Umbilical cord (tissue), 2 donors: Measurements from ENCODE around the gene B3GAT3. TPM values are rescaled to one million over a fixed set of nuclear protein-coding genes. Genes with fewer than 3 reads are reported as not detected.
A peak's percentile ranks its signal among the peaks of the same experiment; 100 is the strongest.
"Not testable (repeated sequence)": the region's sequence is repeated elsewhere in the genome, so short reads cannot be mapped to it uniquely, and the experiment has no call there.

Experiments
- DNase-seq: peaks from one replicate; pipeline ENCODE4 v3.0.0-alpha.2; 2015; ENCODE audit warnings: low spot score
- total RNA-seq: library from RNA; depleted of rRNA; stranded (reverse); fragments of >200 nt; gene quantifications from one replicate; pipeline ENCODE4 v1.2.3, GENCODE V29; 2014; ENCODE audit warnings: low replicate concordance; ENCODE audit not compliant: insufficient read depth

B3GAT3 gene
- total RNA-seq, 1 donor from 2014 or later: 7.9 TPM

DNA sequence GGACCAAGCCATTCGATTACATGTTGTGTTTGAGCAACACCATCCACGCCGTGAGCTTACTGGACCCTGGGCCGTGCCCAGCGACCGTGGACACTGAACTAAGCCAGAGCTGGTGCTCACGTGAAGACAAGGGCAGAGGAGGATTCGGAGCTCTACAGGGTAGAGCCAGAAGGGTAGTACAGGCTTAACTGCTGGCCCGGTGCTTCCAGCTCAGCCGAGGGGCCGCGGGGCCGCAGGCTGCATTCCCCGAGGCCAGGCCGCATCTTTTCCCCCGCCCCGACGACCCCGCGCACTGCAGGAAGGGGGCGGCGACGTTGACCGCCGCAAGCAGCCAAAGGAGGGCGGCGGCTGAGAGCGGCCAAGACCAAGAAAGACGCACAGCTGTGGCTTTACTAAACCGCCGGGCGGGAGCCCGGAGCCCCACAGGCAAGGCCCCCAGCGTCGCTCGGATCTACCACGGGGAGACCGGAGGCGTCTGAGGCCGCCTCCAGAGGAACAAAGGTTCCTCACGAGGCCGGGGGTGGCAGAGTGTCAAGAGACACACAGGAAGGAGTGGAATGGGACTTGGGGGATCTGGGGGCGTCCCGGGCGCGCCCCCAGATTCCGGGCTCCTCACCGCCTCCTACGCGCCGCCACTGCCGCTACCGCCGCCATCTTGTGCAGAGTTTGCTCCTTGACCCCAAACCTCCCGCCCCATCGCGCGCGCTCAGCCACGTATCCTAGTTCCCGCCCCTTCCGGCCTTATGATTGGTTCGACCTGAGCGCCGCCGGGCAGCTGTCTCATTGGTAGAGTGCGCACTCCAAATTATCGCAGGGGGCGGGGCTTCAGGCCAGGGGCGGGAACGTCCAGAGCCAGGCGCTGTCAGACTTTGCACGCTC, 24.4 kb upstream of the B3GAT3 start, which contains the start of gene GANAB:
GANAB (minus strand) TSS at position 668 of the 879 bp plus-strand sequence; CDS start at position 654, 14 bp downstream.
- peak; percentile 99 for DNase-seq

DNA sequence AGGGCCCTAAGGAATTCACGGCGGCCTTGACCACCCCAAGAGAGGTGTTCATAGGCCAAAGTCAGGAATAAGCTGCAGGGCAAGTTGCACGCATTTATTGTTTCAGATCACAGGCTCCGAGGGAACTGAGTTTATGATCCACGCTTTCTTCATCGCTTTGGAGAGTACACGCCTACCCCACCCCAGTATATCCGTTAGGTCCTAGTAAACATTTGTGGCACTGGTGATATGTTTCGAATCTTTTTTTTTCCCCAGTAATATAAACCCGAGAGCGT, 23.8 kb upstream of the B3GAT3 start:
- no peak for DNase-seq

DNA sequence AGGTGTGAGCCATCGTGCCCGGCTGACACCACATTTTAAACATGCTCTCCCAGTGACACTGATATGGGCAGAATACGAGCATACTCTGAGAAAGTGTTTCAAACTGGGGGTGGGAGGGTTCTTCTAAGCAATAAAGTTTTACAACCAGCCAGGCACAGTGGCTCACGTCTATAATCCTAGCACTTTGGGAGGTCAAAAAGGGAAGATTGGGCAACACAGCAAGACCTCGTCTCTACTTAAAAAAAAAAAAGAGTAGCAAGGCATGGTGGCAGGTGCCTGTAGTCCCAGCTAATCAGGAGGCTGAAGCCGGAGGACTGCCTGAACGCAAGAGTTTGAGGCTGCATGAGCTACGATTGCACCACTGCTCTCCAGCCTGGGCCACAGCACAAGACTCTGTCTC, 22.4 kb upstream of the B3GAT3 start:
- no peak for DNase-seq

DNA sequence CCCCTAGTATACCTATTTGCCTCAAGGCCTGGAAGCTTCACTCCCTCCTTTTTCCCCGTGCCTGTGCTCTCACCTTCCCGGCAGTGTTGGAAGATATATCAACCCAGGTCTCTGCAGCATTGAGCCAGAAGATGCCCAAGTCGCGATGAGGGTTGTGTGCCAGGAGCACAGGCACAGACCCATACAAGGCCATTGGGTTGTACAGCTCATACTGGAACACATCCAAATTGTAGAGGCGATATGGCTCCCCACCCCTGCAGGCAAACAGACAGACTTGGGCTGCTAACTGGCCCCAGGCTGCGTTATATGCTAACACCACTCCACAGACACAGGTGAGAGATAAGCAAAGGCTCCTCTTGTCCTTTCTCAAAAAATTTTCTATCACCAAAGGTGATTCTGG, 10.7 kb upstream of the B3GAT3 start:
- no peak for DNase-seq

DNA sequence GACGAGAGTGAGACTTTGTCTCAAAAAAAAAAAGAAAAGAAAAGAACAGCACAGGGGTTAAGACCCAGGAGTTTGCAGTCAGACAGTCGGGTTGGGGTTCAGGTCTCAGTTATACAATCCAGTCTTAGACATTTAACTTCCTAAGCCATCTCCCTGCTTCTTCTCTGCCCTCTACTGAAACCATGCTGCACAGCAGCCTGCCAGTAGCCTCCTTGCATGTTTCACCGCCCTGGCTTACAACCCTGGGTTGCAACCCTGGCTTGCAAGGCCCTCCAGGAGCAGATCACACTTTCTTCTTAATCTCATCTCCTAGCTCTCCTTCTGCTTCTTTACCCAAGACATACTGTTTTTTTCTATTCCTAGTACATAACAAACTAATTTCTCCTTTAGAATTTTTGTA, 5.9 kb upstream of the B3GAT3 start:
- DNase-seq: no peak

DNA sequence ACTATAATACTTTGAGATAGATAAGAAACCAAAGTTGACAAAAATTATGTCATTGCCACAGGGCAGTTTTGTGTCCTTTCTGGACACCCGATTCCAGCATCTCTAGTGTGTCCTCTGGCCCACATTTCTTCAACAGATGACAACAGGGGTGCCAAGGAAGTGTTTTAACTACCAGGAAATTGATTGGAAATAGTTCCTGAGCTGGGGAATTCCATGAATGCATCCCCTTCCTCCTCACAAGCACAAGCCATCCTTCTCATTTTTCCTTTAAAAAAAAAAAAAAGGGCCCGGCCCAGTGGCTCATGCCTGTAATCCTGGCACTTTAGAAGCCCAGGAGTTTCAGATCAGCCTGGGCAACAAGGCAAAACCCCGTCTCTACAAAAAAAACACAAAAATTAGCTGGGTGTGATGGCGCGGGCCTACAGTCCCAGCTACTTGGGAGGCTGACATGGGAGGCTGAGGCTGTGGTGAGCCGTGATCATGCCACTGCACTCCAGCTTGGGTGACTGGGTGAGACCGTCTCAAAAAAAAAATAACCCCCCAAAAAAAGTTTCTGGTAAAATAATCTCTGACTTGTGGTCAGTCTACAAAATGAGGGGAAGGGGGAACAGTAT, 797 bp upstream of the B3GAT3 start:
- DNase-seq: no peak

DNA sequence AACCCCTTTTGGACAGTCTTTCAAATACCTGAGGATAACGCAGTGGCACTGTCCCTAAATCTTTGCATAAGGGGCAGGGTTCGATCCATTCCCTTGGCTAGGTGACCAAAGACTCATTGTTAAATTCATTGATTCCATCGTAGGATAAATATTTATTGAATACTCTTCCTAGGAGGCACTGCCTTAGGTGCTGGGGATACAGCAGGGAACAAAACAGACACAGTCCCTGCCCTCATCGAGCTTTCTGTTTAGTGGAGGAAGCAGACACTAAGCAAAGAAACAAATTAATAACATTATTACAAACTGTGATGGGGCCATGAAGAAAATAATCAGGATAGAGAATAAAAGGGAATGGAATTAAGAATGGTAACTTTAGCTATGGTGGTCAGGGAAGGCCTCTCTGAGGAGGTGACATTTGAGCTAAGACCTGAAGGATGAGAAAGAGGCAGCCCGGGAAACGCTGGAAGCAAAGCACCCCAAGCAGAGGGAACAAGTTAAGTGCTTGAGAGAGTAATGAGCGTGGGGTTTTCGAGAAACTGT, 689 bp downstream of the B3GAT3 start:
- DNase-seq: no peak

DNA sequence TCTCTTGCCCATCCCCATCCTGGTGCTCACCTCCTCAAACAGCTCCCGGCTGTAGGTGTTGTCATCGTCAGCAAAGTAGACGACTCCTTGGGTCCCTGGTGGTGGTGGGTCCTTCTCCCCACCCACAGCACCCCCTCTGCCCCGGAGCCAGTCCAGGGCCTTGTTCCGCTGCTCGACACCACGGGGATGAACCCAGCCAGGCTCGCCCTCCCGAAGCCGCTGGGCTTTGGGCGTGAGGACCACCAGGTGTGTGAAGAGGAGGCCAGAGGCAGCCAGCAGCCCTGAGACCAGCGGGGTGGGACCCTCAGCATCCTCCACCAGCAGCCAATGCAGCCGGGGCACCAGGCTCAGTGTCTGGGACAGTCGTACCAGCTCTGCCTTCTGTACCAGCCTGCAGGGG, 4.8 kb downstream of the B3GAT3 start:
- DNase-seq: not testable (repeated sequence)

DNA sequence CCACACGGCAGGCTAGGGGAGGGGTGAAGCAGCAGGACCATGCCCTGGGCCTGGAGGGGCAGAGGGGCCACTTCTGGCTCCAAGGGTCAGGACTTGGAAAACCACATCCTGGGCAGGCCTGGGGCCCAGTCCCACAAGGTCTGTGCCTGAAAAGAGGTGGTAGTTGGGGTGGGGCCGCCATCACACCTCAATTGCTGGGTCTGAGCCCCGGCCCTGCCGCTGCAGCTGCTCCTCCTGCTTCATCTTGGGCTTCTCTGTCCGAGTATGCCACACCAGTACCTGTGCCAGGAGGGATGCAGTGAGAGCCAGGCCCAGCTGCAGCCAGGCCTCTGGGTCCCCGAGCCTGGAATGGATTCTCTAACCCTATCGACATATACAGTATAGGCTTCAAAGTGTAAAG, 6.3 kb downstream of the B3GAT3 start:
- DNase-seq: no peak

DNA sequence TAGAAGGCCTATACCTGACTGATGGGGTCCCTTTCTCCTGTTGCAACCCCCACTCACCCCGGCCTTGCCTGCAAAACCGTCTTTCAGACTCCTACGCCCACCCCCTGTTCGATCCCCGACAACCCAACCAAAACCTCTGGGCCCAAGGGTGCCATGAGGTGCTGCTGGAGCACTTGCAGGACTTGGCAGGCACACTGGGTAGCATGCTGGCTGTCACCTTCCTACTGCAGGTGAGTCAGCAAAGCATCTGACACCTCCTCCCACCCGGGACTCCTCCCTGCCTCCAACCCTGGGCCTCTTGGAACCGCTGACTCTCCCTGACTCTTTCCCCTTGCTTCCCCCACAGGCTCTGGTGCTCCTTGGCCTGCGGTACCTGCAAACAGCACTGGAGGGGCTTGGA, 7.5 kb downstream of the B3GAT3 start:
- DNase-seq: no peak

DNA sequence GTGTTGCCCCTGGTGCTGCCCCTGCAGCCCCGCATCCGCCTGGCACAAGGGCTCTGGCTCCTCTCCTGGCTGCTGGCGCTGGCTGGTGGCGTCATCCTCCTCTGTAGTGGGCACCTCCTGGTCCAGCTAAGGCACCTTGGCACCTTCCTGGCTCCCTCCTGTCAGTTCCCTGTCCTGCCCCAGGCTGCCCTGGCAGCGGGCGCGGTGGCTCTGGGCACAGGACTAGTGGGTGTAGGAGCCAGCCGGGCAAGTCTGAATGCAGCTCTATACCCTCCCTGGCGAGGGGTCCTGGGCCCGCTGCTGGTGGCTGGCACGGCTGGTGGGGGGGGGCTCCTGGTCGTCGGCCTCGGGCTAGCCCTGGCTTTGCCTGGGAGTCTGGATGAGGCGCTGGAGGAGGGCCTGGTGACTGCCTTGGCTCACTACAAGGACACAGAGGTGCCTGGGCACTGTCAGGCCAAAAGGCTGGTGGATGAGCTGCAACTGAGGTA, 8.5 kb downstream of the B3GAT3 start:
- no peak for DNase-seq

DNA sequence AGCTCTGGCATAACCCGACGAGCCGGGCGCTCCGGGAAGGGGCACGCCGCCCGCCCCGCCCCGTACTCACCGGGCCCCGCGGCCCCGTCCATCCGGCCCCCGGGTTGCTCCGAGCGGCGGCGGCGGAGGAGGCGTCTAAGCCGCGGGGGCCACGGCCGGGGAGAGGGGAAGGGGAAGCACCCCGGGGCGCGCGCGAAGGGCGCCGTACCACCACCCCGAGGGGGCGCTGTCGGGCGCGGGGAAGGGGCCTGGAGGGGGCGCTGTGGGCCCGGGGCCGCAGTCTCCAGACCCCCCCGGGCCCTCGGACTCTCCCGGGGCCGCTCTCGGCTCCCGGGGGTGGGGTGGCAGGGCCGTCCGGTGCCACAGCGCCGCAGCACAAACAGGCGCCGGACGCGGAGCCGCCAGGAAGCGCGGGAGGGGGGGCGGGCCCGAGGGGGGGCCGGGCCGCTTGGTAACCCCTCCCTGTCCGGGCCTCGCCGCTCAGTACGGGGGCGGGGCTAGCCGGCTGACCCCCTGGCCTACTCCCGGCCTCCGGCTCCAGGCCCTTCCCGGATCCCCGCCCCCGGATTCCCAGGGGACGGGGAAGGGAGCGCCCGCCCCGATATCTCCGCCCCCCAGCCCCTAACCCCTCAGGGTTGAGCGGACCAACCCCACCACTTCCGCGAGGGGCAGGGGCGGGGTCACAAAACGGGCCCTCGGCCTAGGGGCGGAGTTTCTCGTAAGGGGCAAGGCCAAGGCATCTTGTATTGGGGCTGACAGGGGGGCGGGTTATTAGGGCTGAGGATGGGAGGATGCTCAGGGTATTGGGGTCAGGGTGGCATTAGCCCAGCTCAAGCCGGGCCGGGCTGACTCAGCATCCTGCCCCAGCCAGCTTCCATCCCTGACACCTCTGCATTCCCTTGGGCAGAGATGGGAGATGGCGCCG, 9.2 kb downstream of the B3GAT3 start, which contains the start of the genes EML3 and ROM1:
EML3 (minus strand) TSS at position 410 of the 925 bp plus-strand sequence; CDS start at position 92, 318 bp downstream.
ROM1 (plus strand) TSS at position 892 of the 925 bp plus-strand sequence; CDS start at position 917, 25 bp downstream.
- peak; percentile 91 for DNase-seq

DNA sequence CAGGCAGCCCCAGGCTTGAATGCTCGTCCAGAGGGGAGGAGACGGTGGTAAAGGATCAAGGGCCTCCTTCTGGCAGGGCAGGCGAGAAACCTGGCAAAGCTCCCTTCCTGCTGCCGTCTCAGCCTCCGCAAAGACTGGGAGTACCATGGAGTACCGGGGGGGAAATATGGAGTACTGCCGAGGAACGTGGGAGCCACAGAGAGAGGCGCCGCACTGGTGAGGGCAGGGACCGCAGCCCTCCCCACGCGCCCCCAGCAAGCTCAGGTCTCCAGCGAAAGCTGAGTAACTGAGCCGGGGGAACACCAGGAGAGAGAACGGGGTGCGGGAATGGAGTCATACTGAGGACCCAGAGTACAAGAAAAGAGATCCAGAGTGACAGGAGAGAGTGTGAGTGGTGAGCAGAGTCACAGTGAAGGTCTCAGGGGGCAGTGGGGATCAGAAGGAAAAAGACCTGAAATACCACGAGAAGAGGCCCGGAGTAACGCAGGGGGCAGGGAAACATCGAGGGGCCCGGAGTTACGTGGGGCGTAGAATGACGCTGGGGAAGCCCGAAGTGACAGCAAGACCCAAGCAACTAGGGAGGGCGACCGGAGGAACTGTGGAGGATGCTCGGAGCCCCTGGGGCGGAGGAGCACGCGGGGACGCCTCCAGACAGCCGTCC, 10.0 kb downstream of the B3GAT3 start:
- peak; percentile 78 for DNase-seq

DNA sequence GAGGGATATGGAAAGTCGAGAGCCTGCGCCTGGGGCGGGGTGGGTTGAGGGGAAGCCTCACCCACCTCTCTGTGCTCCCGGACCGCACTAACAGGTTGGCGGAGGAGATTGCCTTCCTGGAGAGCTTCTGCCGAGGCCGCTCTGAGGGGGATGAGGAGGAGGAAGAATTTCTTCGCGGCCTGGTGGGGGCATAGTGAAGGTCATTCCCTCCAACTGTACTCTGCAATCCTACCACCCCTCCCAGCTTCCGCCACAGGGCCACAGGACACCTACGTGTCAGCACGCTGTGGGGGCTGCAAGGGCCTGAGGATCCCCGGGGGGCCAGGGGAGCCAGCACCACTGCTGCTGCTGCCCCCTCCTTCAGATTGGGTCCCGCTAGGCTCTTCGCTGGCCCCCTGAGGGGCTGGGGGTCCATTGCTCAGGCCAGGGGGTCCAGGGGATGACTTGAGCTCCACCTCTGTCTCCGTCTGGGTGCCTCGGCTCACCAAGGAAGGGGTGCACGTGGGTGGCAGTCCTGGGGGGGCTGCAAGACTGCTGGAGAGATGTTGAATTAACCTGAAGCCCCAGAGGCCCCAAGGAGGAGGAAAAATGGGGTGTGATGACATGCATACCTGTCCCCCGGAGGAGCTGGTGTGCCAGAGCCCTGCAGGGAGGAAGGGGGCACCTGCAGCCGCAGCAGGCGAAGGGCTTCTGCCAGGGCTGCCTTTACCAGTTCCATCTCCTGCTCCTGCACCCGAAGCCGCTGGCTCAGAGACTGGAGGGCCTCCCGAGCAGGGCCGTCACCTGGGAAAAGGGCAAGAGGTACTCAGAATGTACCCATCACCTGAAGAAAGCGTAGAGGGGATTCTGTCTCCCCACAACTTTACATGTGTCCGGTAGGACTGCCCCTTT, 10.7 kb downstream of the B3GAT3 start:
- no peak for DNase-seq

DNA sequence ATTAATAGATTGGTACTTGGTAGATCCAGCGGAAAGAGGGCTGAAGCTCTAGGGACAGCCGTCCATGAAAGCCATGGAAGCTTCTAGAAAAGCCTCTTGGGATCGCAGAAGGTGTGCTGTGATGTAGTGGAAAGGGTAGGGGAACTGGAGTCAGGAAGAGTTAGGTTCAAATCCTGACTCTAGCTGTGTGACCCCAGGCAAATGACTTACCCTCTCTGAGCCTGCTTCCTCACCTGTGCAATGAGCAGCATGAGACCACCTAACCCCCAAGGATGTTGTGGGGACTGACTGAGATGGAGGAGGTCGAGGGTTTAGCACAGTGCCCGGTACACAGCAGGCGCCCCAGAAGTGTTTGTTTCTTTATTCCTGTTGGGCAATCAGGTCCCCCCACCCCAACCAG, 11.4 kb downstream of the B3GAT3 start:
- no peak for DNase-seq

DNA sequence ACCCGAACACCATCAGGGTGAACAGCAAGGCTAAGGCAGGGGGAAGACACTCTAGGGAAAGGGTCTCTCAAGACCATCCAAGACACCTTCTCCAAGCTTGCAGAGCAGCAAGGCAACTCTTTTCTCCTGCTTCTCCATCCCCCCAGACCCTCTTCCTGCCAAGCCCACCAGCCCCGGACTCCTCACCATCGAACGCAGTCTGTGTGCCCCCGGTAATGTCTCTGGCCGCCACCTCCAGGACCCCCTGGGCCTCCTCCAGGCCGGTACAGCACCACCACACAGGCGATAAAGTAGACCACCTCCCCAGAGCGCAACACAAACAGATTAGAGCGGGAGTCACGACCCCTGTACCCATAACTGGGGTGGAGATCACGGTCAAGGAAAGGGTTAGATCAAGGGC, 13.0 kb downstream of the B3GAT3 start:
- DNase-seq: no peak

DNA sequence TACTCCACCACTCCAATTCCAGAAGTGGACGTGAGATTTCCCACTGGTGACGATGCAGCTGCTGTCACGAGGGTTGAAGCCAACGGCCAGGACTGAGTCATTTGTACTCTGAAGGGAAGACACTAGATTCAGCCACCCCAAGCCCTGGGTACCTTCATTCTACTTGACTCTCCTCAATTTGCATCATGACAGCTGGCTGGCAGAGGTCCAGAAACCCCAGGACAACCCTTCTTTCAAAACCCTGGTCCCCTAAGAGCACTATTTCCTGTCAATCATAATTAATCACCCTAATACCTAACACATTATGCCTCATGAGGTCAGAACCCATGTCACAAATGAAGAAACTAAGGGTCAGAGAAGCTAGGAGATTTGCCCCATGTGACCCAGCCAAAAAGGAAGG, 14.1 kb downstream of the B3GAT3 start:
- no peak for DNase-seq

DNA sequence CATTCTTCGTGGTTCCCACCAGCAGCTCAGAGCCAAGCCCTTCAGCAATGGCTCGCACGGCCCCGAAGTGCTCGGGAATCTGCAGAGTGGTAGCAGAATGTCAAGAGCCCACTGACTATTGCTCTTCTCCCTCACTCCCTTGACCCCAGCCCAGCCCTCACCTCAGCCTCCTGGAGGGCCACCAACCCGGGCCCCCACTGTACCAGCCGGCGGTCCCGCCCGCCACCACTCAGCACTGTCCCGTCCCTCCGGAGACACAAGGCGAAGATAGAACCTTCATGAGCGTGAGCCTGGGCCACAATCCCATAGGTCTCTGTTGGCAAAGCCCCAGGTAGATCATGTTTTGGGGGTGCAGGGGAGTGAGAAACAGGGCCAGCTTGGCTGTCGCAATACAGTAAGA, 15.9 kb downstream of the B3GAT3 start:
- DNase-seq: no peak

DNA sequence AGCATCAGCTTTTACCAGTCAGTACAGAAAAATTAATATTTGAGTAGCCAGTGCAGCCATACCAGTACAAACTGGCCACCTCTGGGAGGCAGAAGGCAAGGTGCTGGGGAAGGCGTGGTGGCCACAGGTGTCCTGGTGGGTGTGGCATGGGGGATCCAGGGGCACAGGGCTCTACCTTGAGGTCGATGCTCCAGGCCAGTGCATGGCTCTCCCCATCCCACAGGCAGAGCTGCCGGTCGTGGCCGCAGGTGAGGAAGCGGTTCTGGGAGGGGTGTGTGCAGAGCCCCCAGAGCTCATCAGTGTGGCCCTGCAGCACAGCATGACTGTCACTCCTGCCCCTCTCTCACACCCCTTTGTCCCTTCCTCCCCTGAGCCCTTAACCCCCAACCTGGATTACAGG, 16.3 kb downstream of the B3GAT3 start:
- no peak for DNase-seq
